ENCODE data around the gene DNM1L.

The DNM1L gene

GRCh38 chr12:32679920-32680237 lies 778 bp downstream of the DNM1L start:
- H3K4me3 ChIP-seq (ENCODE audit: low read depth in 1 of 2, low read length in 2 of 2): peak overlapping the region; percentile 91 to 96
- ATAC-seq (ENCODE audit: insufficient read depth, low read depth) (no peak), DNase-seq (no peak)
- H4K20me1 ChIP-seq (ENCODE audit: insufficient read depth, low read length): peaks cover 12% of the 10 kb centered on the region; the same call in 1 of the 2 replicates
- H3K36me3 ChIP-seq (ENCODE audit: insufficient read depth, low read length): peaks cover 13% of the 10 kb centered on the region
- H2AFZ ChIP-seq (ENCODE audit: low read depth, low read length): peak overlapping the region; percentile 87
- peak overlapping the region; percentile 91 for H3K9ac ChIP-seq (ENCODE audit: low read depth, low read length)
- TF ChIP-seq, protein P1, sequence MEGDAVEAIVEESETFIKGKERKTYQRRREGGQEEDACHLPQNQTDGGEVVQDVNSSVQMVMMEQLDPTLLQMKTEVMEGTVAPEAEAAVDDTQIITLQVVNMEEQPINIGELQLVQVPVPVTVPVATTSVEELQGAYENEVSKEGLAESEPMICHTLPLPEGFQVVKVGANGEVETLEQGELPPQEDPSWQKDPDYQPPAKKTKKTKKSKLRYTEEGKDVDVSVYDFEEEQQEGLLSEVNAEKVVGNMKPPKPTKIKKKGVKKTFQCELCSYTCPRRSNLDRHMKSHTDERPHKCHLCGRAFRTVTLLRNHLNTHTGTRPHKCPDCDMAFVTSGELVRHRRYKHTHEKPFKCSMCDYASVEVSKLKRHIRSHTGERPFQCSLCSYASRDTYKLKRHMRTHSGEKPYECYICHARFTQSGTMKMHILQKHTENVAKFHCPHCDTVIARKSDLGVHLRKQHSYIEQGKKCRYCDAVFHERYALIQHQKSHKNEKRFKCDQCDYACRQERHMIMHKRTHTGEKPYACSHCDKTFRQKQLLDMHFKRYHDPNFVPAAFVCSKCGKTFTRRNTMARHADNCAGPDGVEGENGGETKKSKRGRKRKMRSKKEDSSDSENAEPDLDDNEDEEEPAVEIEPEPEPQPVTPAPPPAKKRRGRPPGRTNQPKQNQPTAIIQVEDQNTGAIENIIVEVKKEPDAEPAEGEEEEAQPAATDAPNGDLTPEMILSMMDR (IDR thresholded peaks at IDR 0.05; ENCODE audit: borderline replicate concordance, extremely low read depth, low read length, poor library complexity, severe bottlenecking): no peak
- no peak for TF ChIP-seq EZH2 (IDR thresholded peaks at IDR 0.05; ENCODE audit: borderline replicate concordance, low read depth, low read length, severe bottlenecking)
- no peaks in the 10 kb centered on the region for H3K9me3 ChIP-seq (ENCODE audit: insufficient read depth, low read length, severe bottlenecking)
- H3K27ac ChIP-seq (ENCODE audit: low read length): peak overlapping the region; percentile 84
- H3K4me2 ChIP-seq (ENCODE audit: insufficient read depth, low read length): peak overlapping the region; percentile 76
- H3K79me2 ChIP-seq (ENCODE audit: insufficient read depth, low read length): peaks cover 58% of the 10 kb centered on the region
- H3K27me3 ChIP-seq (ENCODE audit: insufficient read depth, low read length, poor library complexity): no peaks in the 10 kb centered on the region
- H3K4me1 ChIP-seq (ENCODE audit: insufficient read depth, low read length): peaks cover 25% of the 10 kb centered on the region

GRCh38 chr12:32680787-32681186 lies 1.7 kb downstream of the DNM1L start:
- DNase-seq: no peak
- H3K9me3 ChIP-seq (ENCODE audit: insufficient read depth, low read length, severe bottlenecking): no peaks in the 10 kb centered on the region
- peak overlapping the region; percentile 76 for H3K4me2 ChIP-seq (ENCODE audit: insufficient read depth, low read length)
- H4K20me1 ChIP-seq (ENCODE audit: insufficient read depth, low read length): peaks cover 12% of the 10 kb centered on the region; the same call in 1 of the 2 replicates
- peaks cover 19% of the 10 kb centered on the region for H3K36me3 ChIP-seq (ENCODE audit: insufficient read depth, low read length)
- H3K27ac ChIP-seq (ENCODE audit: low read length): no peak overlapping the region
- peaks cover 67% of the 10 kb centered on the region for H3K79me2 ChIP-seq (ENCODE audit: insufficient read depth, low read length)
- no peaks in the 10 kb centered on the region for H3K27me3 ChIP-seq (ENCODE audit: insufficient read depth, low read length, poor library complexity)
- no peak overlapping the region for H2AFZ ChIP-seq (ENCODE audit: low read depth, low read length)
- ATAC-seq (ENCODE audit: insufficient read depth, low read depth): no peak
- H3K4me1 ChIP-seq (ENCODE audit: insufficient read depth, low read length): peaks cover 25% of the 10 kb centered on the region
- H3K4me3 ChIP-seq (ENCODE audit: low read depth in 1 of 2, low read length in 2 of 2): peak overlapping the region in 1 of 2 experiments; percentile 96; a peak in 2 of 4 replicates
- TF ChIP-seq, protein P1 (IDR thresholded peaks at IDR 0.05; ENCODE audit: borderline replicate concordance, extremely low read depth, low read length, poor library complexity, severe bottlenecking): no peak
- no peak for TF ChIP-seq EZH2 (IDR thresholded peaks at IDR 0.05; ENCODE audit: borderline replicate concordance, low read depth, low read length, severe bottlenecking)
- H3K9ac ChIP-seq (ENCODE audit: low read depth, low read length): peak overlapping the region; percentile 91

- ATAC-seq (ENCODE audit: insufficient read depth, low read depth) (no peak), DNase-seq (no peak)
- TF ChIP-seq, protein P1 (IDR thresholded peaks at IDR 0.05; ENCODE audit: borderline replicate concordance, extremely low read depth, low read length, poor library complexity, severe bottlenecking): no peak
- no peak for TF ChIP-seq EZH2 (IDR thresholded peaks at IDR 0.05; ENCODE audit: borderline replicate concordance, low read depth, low read length, severe bottlenecking)
- peaks cover 12% of the 10 kb centered on the region; the same call in 1 of the 2 replicates for H4K20me1 ChIP-seq (ENCODE audit: insufficient read depth, low read length)
- H3K4me3 ChIP-seq (ENCODE audit: low read depth in 1 of 2, low read length in 2 of 2): peak overlapping the region in 1 of 2 experiments; percentile 5; a peak in 1 of 4 replicates
- no peak overlapping the region; the same call in 1 of the 2 replicates for H3K9ac ChIP-seq (ENCODE audit: low read depth, low read length)
- no peaks in the 10 kb centered on the region for H3K9me3 ChIP-seq (ENCODE audit: insufficient read depth, low read length, severe bottlenecking)
- peaks cover 21% of the 10 kb centered on the region for H3K36me3 ChIP-seq (ENCODE audit: insufficient read depth, low read length)
- H2AFZ ChIP-seq (ENCODE audit: low read depth, low read length): no peak overlapping the region
- H3K27me3 ChIP-seq (ENCODE audit: insufficient read depth, low read length, poor library complexity): no peaks in the 10 kb centered on the region
- peak overlapping the region; percentile 76 for H3K4me2 ChIP-seq (ENCODE audit: insufficient read depth, low read length)
- H3K27ac ChIP-seq (ENCODE audit: low read length): no peak overlapping the region
- peaks cover 72% of the 10 kb centered on the region for H3K79me2 ChIP-seq (ENCODE audit: insufficient read depth, low read length)
- peaks cover 25% of the 10 kb centered on the region for H3K4me1 ChIP-seq (ENCODE audit: insufficient read depth, low read length)
Observed at GRCh38 chr12:32681272-32681671, 2.2 kb downstream of the DNM1L start.

Data from DND-41 (cell line).